Fibroblast of lung (primary cell): Measurements from ENCODE around the gene MED15. TPM values are rescaled to one million over a fixed set of nuclear protein-coding genes. Genes with fewer than 3 reads are reported as not detected.

Source experiments
- DNase-seq, 2 donors: peaks; one replicate each; pipeline versions ENCODE4 v3.0.0 to v3.0.0-alpha.2; 2010; ENCODE audit warnings: low read depth in 2 of 2
- H2AFZ ChIP-seq: 2 replicates; pipeline ENCODE4 v1.5.1; 2012; ENCODE audit warnings: low read length, control low read depth, inconsistent platforms
- H3K27ac ChIP-seq: 2 replicates; pipeline ENCODE4 v1.5.1; 2011; ENCODE audit warnings: low read length, control low read depth; ENCODE audit not compliant: insufficient read depth
- H3K27me3 ChIP-seq: 2 replicates; pipeline ENCODE4 v1.5.1; 2011; ENCODE audit warnings: mild to moderate bottlenecking, low read length; ENCODE audit not compliant: control insufficient read depth, insufficient read depth
- H3K36me3 ChIP-seq: 2 replicates; pipeline ENCODE4 v1.5.1; 2011; ENCODE audit warnings: low read length; ENCODE audit not compliant: control insufficient read depth, insufficient read depth
- H3K4me1 ChIP-seq: 2 replicates; pipeline ENCODE4 v1.5.1; 2011; ENCODE audit warnings: low read length; ENCODE audit not compliant: control insufficient read depth, insufficient read depth; ENCODE audit errors: extremely low read depth
- H3K4me2 ChIP-seq: 2 replicates; pipeline ENCODE4 v1.5.1; 2011; ENCODE audit warnings: low read length, control low read depth; ENCODE audit not compliant: insufficient read depth; ENCODE audit errors: extremely low read depth
- H3K4me3 ChIP-seq, 4 experiments: fragments of 200-600 bp in 1 of 4; sonication (generic) in 1 of 4; replicated peaks in 1 of 4; 2 replicates each; pipeline ENCODE4 v1.5.1; 2011 to 2016; ENCODE audit warnings: low read length in 4 of 4, low read depth in 3 of 4, mild to moderate bottlenecking in 3 of 4, control low read depth in 2 of 4, inconsistent platforms in 1 of 4, mixed read lengths in 1 of 4; ENCODE audit not compliant: insufficient read depth in 1 of 4; ENCODE audit errors: control extremely low read depth in 1 of 4
- H3K79me2 ChIP-seq: 2 replicates; pipeline ENCODE4 v1.5.1; 2012; ENCODE audit warnings: mild to moderate bottlenecking, low read length, inconsistent platforms; ENCODE audit not compliant: control insufficient read depth, insufficient read depth
- H3K9ac ChIP-seq: 2 replicates; pipeline ENCODE4 v1.5.1; 2011; ENCODE audit warnings: mild to moderate bottlenecking, low read length, control low read depth; ENCODE audit not compliant: insufficient read depth
- H3K9me3 ChIP-seq: 2 replicates; pipeline ENCODE4 v1.5.1; 2012; ENCODE audit warnings: low read depth, low read length; ENCODE audit not compliant: control insufficient read depth, insufficient read depth
- H4K20me1 ChIP-seq: 2 replicates; pipeline ENCODE4 v1.5.1; 2011; ENCODE audit warnings: low read length; ENCODE audit not compliant: control insufficient read depth, insufficient read depth; ENCODE audit errors: extremely low read depth
- EZH2 ChIP-seq: IDR thresholded peaks from 2 replicates; pipeline ENCODE4 v1.5.1; 2012; ENCODE audit warnings: low read length, control low read depth, mild to moderate bottlenecking; ENCODE audit errors: missing control alignments
- polyA plus RNA-seq, 2 donors: library from polyadenylated mRNA; depleted of rRNA in 1 of 2; stranded (reverse) in 1 of 2; unstranded in 1 of 2; fragments of >200 nt; gene quantifications; 2 replicates each; pipeline ENCODE4 v1.2.1, GENCODE V29; 2011 to 2012; ENCODE audit warnings: missing spikeins in 1 of 2
- total RNA-seq: library from RNA; depleted of rRNA; stranded (reverse); fragments of >200 nt; gene quantifications from 2 replicates; pipeline ENCODE4 v1.2.1, GENCODE V29; 2014
- TF ChIP-seq, protein P1 (sequence below), 2 donors: IDR thresholded peaks in 1 of 2; conservative IDR thresholded peaks in 1 of 2; 1 replicate in 1 of 2; 2 replicates in 1 of 2; pipeline ENCODE4 v1.5.1; 2011 to 2012; ENCODE audit warnings: low read length in 2 of 2, control low read depth in 1 of 2, inconsistent platforms in 1 of 2, low read depth in 1 of 2, mild to moderate bottlenecking in 1 of 2

The MED15 gene
- total and polyA plus RNA-seq, 2 donors (not counting 1 experiment from before 2014, with no cell fraction given) = 28.6 TPM

- no peak overlapping the region for H2AFZ ChIP-seq
- no peaks in the 10 kb centered on the region for H3K4me1 ChIP-seq
- no peak for DNase-seq
- H3K4me2 ChIP-seq = no peak overlapping the region
- no peaks in the 10 kb centered on the region for H3K9me3 ChIP-seq
- H4K20me1 ChIP-seq = no peaks in the 10 kb centered on the region
- TF ChIP-seq, protein P1, sequence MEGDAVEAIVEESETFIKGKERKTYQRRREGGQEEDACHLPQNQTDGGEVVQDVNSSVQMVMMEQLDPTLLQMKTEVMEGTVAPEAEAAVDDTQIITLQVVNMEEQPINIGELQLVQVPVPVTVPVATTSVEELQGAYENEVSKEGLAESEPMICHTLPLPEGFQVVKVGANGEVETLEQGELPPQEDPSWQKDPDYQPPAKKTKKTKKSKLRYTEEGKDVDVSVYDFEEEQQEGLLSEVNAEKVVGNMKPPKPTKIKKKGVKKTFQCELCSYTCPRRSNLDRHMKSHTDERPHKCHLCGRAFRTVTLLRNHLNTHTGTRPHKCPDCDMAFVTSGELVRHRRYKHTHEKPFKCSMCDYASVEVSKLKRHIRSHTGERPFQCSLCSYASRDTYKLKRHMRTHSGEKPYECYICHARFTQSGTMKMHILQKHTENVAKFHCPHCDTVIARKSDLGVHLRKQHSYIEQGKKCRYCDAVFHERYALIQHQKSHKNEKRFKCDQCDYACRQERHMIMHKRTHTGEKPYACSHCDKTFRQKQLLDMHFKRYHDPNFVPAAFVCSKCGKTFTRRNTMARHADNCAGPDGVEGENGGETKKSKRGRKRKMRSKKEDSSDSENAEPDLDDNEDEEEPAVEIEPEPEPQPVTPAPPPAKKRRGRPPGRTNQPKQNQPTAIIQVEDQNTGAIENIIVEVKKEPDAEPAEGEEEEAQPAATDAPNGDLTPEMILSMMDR (conservative IDR thresholded peaks at IDR 0.05 in 1 of 2, IDR thresholded peaks at IDR 0.05 in 1 of 2; ENCODE audit: low read depth in 1 of 2, low read length in 2 of 2) = no peak
- no peak for TF ChIP-seq EZH2
- H3K36me3 ChIP-seq = peaks cover 3% of the 10 kb centered on the region
- H3K9ac ChIP-seq = no peak overlapping the region
- H3K79me2 ChIP-seq = peaks cover 2% of the 10 kb centered on the region
- H3K27me3 ChIP-seq = no peaks in the 10 kb centered on the region
- H3K4me3 ChIP-seq = no peak overlapping the region
- H3K27ac ChIP-seq = no peak overlapping the region
Measured at GRCh38 chr22:20484948-20485683, 22.3 kb upstream of the MED15 start.

DNA sequence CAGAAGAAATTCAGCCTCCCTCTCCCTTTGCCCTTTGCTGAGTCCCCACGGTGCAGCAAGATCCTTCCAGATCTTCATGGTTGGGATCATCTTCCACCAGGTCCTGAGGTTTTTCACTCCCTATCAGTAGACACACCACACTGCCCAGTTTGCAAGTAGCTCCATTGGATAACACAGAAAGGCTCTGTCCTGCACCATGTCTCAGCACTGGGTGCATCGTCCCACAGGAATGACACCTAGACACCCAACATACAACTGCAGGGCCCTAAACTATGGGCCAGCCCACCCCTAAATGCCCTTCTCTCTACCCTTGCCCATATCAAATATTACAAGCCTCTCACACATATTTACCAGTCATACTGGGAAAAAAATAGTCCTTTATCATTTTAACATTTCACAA lies 21.2 kb upstream of the MED15 start:
- no peak overlapping the region for H3K4me2 ChIP-seq
- no peaks in the 10 kb centered on the region for H3K27me3 ChIP-seq
- H4K20me1 ChIP-seq = no peaks in the 10 kb centered on the region
- H3K36me3 ChIP-seq = peaks cover 3% of the 10 kb centered on the region
- no peak overlapping the region for H3K4me3 ChIP-seq
- no peak overlapping the region for H3K27ac ChIP-seq
- DNase-seq = no peak
- H2AFZ ChIP-seq = no peak overlapping the region
- no peaks in the 10 kb centered on the region for H3K4me1 ChIP-seq
- peaks cover 7% of the 10 kb centered on the region for H3K79me2 ChIP-seq
- no peaks in the 10 kb centered on the region for H3K9me3 ChIP-seq
- no peak overlapping the region for H3K9ac ChIP-seq
- no peak for TF ChIP-seq EZH2
- TF ChIP-seq, protein P1 (conservative IDR thresholded peaks at IDR 0.05 in 1 of 2, IDR thresholded peaks at IDR 0.05 in 1 of 2; ENCODE audit: low read depth in 1 of 2, low read length in 2 of 2) = no peak

GRCh38 chr22:20487715-20488114 lies 19.7 kb upstream of the MED15 start:
- no peak overlapping the region for H3K4me2 ChIP-seq
- no peak overlapping the region for H3K9ac ChIP-seq
- H3K4me3 ChIP-seq = no peak overlapping the region
- no peak overlapping the region for H3K27ac ChIP-seq
- no peak overlapping the region for H2AFZ ChIP-seq
- no peak for DNase-seq
- H3K36me3 ChIP-seq = peaks cover 3% of the 10 kb centered on the region
- no peaks in the 10 kb centered on the region for H4K20me1 ChIP-seq
- H3K9me3 ChIP-seq = no peaks in the 10 kb centered on the region
- no peak for TF ChIP-seq EZH2
- TF ChIP-seq, protein P1 (conservative IDR thresholded peaks at IDR 0.05 in 1 of 2, IDR thresholded peaks at IDR 0.05 in 1 of 2; ENCODE audit: low read depth in 1 of 2, low read length in 2 of 2) = no peak
- H3K79me2 ChIP-seq = peaks cover 12% of the 10 kb centered on the region
- H3K27me3 ChIP-seq = no peaks in the 10 kb centered on the region
- H3K4me1 ChIP-seq = no peaks in the 10 kb centered on the region
